OCI-LY7 (cell line): ENCODE measurements around the gene ITGB8. TPM values are rescaled to one million over a fixed set of nuclear protein-coding genes. Genes with fewer than 3 reads are reported as not detected.
A peak's percentile ranks its signal among the peaks of the same experiment; 100 is the strongest.

Source experiments
- BruUV-seq: library from RNA; stranded (reverse); fragments of 400-500 nt; replicated peaks from 2 replicates; lab custom pipeline; 2021; lab: Mats Ljungman, UMichigan
- CTCF ChIA-PET: fragments of 300-600 bp; sonication (Branson Sonifier 250); formaldehyde crosslinking; loops from one replicate; lab custom pipeline; 2022; ENCODE audit warnings: antibody characterized with exemption; ENCODE audit not compliant: unreplicated experiment; lab: Charles Lee
- POLR2A ChIA-PET: fragments of 300-600 bp; sonication (Branson Sonifier 250); formaldehyde crosslinking; loops from one replicate; lab custom pipeline; 2022; ENCODE audit warnings: antibody characterized with exemption; lab: Charles Lee
- DNase-seq: peaks from one replicate; pipeline ENCODE4 v3.0.0-alpha.2; 2015; ENCODE audit warnings: low spot score
- H2AFZ ChIP-seq: fragments of 200-600 bp; sonication (generic), shearing (Covaris generic); 2 replicates; pipeline ENCODE4 v1.6.1; 2014; ENCODE audit warnings: mild to moderate bottlenecking, antibody characterized with exemption, low read length, moderate library complexity
- H3K27ac ChIP-seq: fragments of 200-600 bp; sonication (generic); 2 replicates; pipeline ENCODE4 v1.5.1; 2014; ENCODE audit warnings: mixed run types, low read depth, mild to moderate bottlenecking, moderate library complexity, low read length, inconsistent platforms; ENCODE audit not compliant: poor library complexity, severe bottlenecking
- H3K36me3 ChIP-seq: fragments of 200-600 bp; sonication (generic); 2 replicates; pipeline ENCODE4 v1.6.1; 2014; ENCODE audit warnings: mild to moderate bottlenecking, antibody characterized with exemption, low read length, moderate library complexity, mixed read lengths; ENCODE audit not compliant: insufficient read depth
- H3K4me1 ChIP-seq: fragments of 200-600 bp; sonication (generic); 2 replicates; pipeline ENCODE4 v1.5.1; 2014; ENCODE audit warnings: mild to moderate bottlenecking, low read length; ENCODE audit not compliant: insufficient read depth, poor library complexity, severe bottlenecking
- H3K4me2 ChIP-seq: fragments of 200-600 bp; sonication (generic); 2 replicates; pipeline ENCODE4 v1.6.1; 2014; ENCODE audit warnings: mild to moderate bottlenecking, low read length
- H3K4me3 ChIP-seq: fragments of 200-600 bp; sonication (generic); 2 replicates; pipeline ENCODE4 v1.5.1; 2014; ENCODE audit warnings: mild to moderate bottlenecking, low read depth, low read length; ENCODE audit not compliant: poor library complexity, severe bottlenecking
- H3K79me2 ChIP-seq: fragments of 200-600 bp; sonication (generic); 2 replicates; pipeline ENCODE4 v1.6.1; 2016; ENCODE audit warnings: low read depth, mild to moderate bottlenecking, low read length, moderate library complexity, mixed read lengths; ENCODE audit not compliant: insufficient read depth
- H3K9me2 ChIP-seq: fragments of 200-600 bp; sonication (generic); 2 replicates; pipeline ENCODE4 v1.6.1; 2016; ENCODE audit warnings: mild to moderate bottlenecking, low read length, mixed read lengths; ENCODE audit not compliant: insufficient read depth
- H3K9me3 ChIP-seq: fragments of 200-600 bp; sonication (generic); 2 replicates; pipeline ENCODE4 v1.6.1; 2014; ENCODE audit warnings: mild to moderate bottlenecking, mixed run types, low read length, mixed read lengths
- H4K20me1 ChIP-seq: fragments of 200-600 bp; sonication (generic); 2 replicates; pipeline ENCODE4 v1.6.1; 2014; ENCODE audit warnings: mild to moderate bottlenecking, antibody characterized with exemption, low read length, moderate library complexity, mixed read lengths; ENCODE audit not compliant: insufficient read depth
- CTCF ChIP-seq: fragments of 200-600 bp; sonication (generic); conservative IDR thresholded peaks from 2 replicates; pipeline ENCODE4 v1.5.1; 2014; ENCODE audit warnings: mild to moderate bottlenecking, antibody characterized with exemption, low read length, moderate library complexity, mixed read lengths
- EZH2phosphoT487 ChIP-seq: fragments of 200-600 bp; sonication (generic); IDR thresholded peaks from 2 replicates; pipeline ENCODE4 v1.6.1; 2018; ENCODE audit warnings: low read depth, borderline replicate concordance, mild to moderate bottlenecking, mixed run types, antibody characterized with exemption, low read length, moderate library complexity, mixed read lengths
- intact Hi-C: fragments of 100-400 bp; cut with micrococcal nuclease; formaldehyde crosslinking; loops from one replicate; pipeline ENCODE4 v1.10.0; 2022; ENCODE audit not compliant: unreplicated experiment
- total RNA-seq, 2 experiments: library from RNA; depleted of rRNA in 1 of 2; stranded (reverse); fragments of >200 nt in 1 of 2; shearing (Covaris generic) in 1 of 2; gene quantifications; 2 replicates each; pipeline ENCODE4 v1.2.3, GENCODE V29; 2014 to 2022

The ITGB8 gene
- total RNA-seq, 2 experiments from 2014 or later = not detected

DNA sequence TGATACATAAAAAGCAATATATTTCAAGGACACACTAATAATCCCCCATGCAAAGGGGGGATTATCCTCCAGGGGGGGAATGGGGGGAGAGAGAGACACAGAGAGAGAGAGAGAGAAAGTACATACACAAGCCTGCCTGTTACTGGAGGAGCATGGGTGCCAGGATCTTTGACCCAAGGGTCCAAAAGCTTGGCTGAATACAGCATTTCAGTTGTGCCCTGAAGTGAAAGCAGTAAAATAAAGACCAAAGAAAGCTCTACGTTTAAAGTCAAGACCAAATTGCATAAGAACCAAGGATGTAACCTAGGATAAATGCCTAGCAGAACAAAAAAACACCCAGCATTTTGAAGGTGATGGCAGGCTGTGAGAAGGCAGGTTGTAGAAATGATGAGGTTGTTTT, 27.8 kb upstream of the ITGB8 start:
- POLR2A ChIA-PET = interaction anchor here (0.7 kb wide), 1 partner anchor 22 kb away, joined by 3 read pairs; no protein-coding TSS in a partner anchor
- Histone ChIP-seq H2AFZ (no peak overlapping the region), H3K27ac (no peak overlapping the region), H3K4me1 (no peaks in the 10 kb centered on the region), H3K4me3 (no peak overlapping the region), H3K4me2 (no peak overlapping the region), H3K36me3 (no peaks in the 10 kb centered on the region), H4K20me1 (no peaks in the 10 kb centered on the region), H3K79me2 (no peaks in the 10 kb centered on the region), H3K9me3 (no peaks in the 10 kb centered on the region), H3K9me2 (no peaks in the 10 kb centered on the region)
- TF ChIP-seq CTCF (no peak), EZH2phosphoT487 (no peak)
- BruUV-seq = no TSS peak
- intact Hi-C loops = no loop called here
- CTCF ChIA-PET = no interaction called here
- no peak for DNase-seq

DNA sequence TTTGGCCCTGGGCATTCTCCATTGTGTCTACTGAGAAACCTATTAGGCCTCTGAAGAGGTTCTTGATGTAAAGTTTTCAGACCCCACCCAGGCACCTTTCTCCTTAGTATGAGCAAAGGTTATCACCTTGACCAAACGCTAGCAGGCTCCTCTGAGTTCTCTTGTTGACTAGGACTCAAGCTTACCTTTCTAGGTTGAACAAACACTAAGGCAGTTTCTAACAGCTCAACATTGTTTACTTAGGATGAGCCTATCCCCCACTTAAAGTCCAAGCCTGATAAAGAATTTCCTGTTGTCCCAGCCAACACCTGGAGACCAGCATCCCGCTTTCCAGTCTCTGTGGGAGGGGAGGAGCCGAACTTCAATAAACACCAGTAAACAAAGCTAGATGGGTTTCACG, 26.3 kb upstream of the ITGB8 start:
- H3K4me2 ChIP-seq = peak overlapping the region; percentile 41; the same call in 1 of the 2 replicates
- no peaks in the 10 kb centered on the region for H3K9me2 ChIP-seq
- no peaks in the 10 kb centered on the region for H3K4me1 ChIP-seq
- ChIA-PET POLR2A (interaction anchor here (0.6 to 0.7 kb wide), 2 partner anchors 102 to 1641 kb away, joined by 3 to 5 read pairs; no protein-coding TSS in a partner anchor), CTCF (no interaction called here)
- no TSS peak for BruUV-seq
- no peaks in the 10 kb centered on the region for H3K36me3 ChIP-seq
- DNase-seq = no peak
- no peaks in the 10 kb centered on the region for H3K79me2 ChIP-seq
- H4K20me1 ChIP-seq = no peaks in the 10 kb centered on the region
- no peak for TF ChIP-seq CTCF
- TF ChIP-seq EZH2phosphoT487 = no peak
- no peak overlapping the region for H2AFZ ChIP-seq
- H3K27ac ChIP-seq = no peak overlapping the region
- H3K9me3 ChIP-seq = no peaks in the 10 kb centered on the region
- no peak overlapping the region for H3K4me3 ChIP-seq
- intact Hi-C loops = no loop called here

GRCh38 chr7:20305726-20306125, 25.0 kb upstream of the ITGB8 start:
- no peaks in the 10 kb centered on the region for H3K79me2 ChIP-seq
- H3K4me3 ChIP-seq = no peak overlapping the region
- ChIA-PET POLR2A (no interaction called here), CTCF (no interaction called here)
- no peak overlapping the region for H3K27ac ChIP-seq
- intact Hi-C loops = no loop called here
- H3K36me3 ChIP-seq = no peaks in the 10 kb centered on the region
- peak overlapping the region; percentile 42; the same call in 1 of the 2 replicates for H3K4me2 ChIP-seq
- no peak for DNase-seq
- H3K9me3 ChIP-seq = no peaks in the 10 kb centered on the region
- no peaks in the 10 kb centered on the region for H3K4me1 ChIP-seq
- BruUV-seq = no TSS peak
- H3K9me2 ChIP-seq = no peaks in the 10 kb centered on the region
- H4K20me1 ChIP-seq = no peaks in the 10 kb centered on the region
- no peak for TF ChIP-seq CTCF
- no peak for TF ChIP-seq EZH2phosphoT487
- no peak overlapping the region for H2AFZ ChIP-seq
